ENCODE results near the gene HSPA8. TPM values are rescaled to one million over a fixed set of nuclear protein-coding genes. Genes with fewer than 3 reads are reported as not detected.
"Not testable (repeated sequence)": the region's sequence is repeated elsewhere in the genome, so short reads cannot be mapped to it uniquely, and the experiment has no call there.

Gene HSPA8
- total and polyA plus RNA-seq, 7 experiments from 2014 or later, result 763 to 2,366 (median 832) TPM

DNA sequence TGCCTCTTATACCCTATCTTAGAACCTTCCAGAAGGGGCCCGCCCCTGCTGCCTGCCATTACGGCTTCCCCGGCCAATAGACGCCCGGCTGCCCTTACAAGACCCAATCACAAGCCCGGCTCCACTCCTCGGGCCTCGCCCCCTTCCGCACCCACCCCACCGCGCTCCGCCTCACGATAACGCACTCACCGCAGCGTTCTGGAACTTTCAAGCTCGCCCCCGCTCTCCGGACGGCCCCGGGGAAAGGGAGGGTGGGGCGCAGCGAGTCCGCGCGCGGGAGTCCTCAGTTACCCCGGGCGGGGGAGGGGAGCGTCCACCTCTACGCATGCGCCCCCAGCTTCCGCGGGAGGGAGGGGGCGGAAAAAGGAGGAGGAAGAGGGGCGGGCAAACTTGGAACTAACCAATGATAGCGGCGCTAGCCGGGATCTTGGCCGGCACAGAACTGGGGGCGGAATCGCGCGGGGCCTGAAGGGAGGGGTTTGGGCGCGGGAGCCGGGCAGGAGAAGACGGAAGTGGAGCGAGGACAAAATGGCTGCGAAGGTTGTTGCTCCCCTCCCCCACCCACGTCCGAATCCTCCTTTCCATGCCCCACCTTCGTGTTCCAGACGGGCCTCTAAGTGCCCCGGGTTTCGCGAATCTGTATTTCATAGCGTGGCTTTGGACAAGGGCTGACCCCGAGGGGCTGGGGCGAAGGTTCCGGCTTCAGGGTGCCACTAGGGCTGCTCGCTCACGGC lies 389 bp upstream of the HSPA8 start:
- CTCF ChIA-PET, result interaction anchor here (0.5 to 3.2 kb wide), 12 partner anchors 8 to 497 kb away, joined by 3 to 26 read pairs (median 3); no protein-coding TSS in a partner anchor
- DNase-seq (peak; percentile 97 to 100 (median 100)), ATAC-seq (peak; percentile 89)
- peaks cover 42 to 55% of the 10 kb centered on the region in 2 donors for H3K4me1 ChIP-seq (ENCODE audit: control insufficient read depth in 2 of 2, insufficient read depth in 2 of 2, low read length in 2 of 2)
- H3K4me3 ChIP-seq (ENCODE audit: low read length), result peak overlapping the region; percentile 91
- peaks cover 36 to 45% (median 39%) of the 10 kb centered on the region in 3 experiments for H3K36me3 ChIP-seq (ENCODE audit: control insufficient read depth in 2 of 3, insufficient read depth in 3 of 3, low read length in 3 of 3)
- H3K9me3 ChIP-seq (ENCODE audit: control insufficient read depth in 2 of 3, low read length in 3 of 3), result no peaks in the 10 kb centered on the region
- no peaks in the 10 kb centered on the region for H3K27me3 ChIP-seq (ENCODE audit: control insufficient read depth in 2 of 2, insufficient read depth in 2 of 2, low read length in 2 of 2)
- H3K27ac ChIP-seq (ENCODE audit: low read depth, low read length), result peak overlapping the region; percentile 96
- H3K36me3 Mint-ChIP-seq, result peaks cover 24 to 53% (median 51%) of the 10 kb centered on the region in 5 donors
- peaks cover 0 to 16% (median 0%) of the 10 kb centered on the region in 11 donors for H3K9me3 Mint-ChIP-seq
- H3K27ac Mint-ChIP-seq, result peak overlapping the region; percentile 96 to 100 (median 99)
- H3K27me3 Mint-ChIP-seq, result peaks cover 0 to 7% (median 0%) of the 10 kb centered on the region in 5 donors
- POLR2A ChIA-PET, result interaction anchor here (0.8 to 24.1 kb wide), 23 partner anchors 8 to 1613 kb away, joined by 3 to 653 read pairs (median 5); no protein-coding TSS in a partner anchor
- H3K4me3 Mint-ChIP-seq, result peak overlapping the region; percentile 87 to 100 (median 99)
- intact Hi-C loops (cut with micrococcal nuclease), result loop anchor here (1.0 to 10.0 kb wide), 17 partner anchors 8 to 1770 kb away; partner anchors contain the start of genes BSX (in 1 of the 2), GRAMD1B (in 1 of the 2), JHY (in 1 of the 2) and SC5D (in 1 of the 2)
- peaks cover 48 to 67% (median 56%) of the 10 kb centered on the region in 7 donors for H3K4me1 Mint-ChIP-seq

DNA sequence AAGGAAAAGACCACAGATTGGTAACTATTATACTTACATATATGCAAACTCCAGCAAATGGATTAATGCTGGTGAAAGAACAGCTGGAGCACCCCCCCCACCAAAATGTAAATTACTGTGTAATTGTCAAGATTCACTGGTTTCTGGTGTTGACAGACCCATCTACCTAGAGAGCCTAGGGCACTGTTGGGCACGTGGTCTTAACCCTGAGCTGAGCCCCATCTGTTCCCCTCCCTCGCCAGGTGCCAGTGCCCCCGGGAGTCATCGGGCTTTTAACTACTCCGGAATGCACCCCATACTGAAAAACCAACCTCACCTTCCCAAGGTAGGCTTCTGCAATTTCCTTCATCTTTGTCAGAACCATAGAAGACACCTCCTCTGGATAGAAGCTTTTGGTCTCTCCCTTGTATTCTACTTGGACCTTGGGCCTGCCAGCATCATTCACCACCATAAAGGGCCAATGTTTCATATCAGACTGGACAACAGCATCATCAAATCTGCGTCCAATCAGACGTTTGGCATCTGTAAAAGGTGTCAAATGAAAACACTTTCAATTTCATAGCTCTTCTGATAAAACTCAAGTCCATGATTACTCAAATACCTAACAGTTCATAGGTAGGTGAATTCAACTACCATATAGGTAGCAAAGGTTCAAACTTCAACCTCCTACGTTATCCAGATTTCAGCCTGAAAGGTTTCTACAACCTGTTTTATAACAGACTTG lies 1.5 kb downstream of the HSPA8 start:
- peaks cover 24 to 71% (median 62%) of the 10 kb centered on the region in 5 donors for H3K36me3 Mint-ChIP-seq
- ChIA-PET CTCF (interaction anchor here (0.6 to 9.3 kb wide), 7 partner anchors 9 to 196 kb away, joined by 3 to 119 read pairs (median 3); no protein-coding TSS in a partner anchor), POLR2A (interaction anchor here (0.6 to 24.1 kb wide), 10 partner anchors 10 to 1604 kb away, joined by 3 to 653 read pairs (median 7); no protein-coding TSS in a partner anchor)
- no peaks in the 10 kb centered on the region for H3K9me3 ChIP-seq (ENCODE audit: control insufficient read depth in 2 of 3, low read length in 3 of 3)
- H3K27ac Mint-ChIP-seq, result peak overlapping the region; percentile 92 to 100 (median 99)
- DNase-seq, result no peak
- H3K4me1 ChIP-seq (ENCODE audit: control insufficient read depth in 2 of 2, insufficient read depth in 2 of 2, low read length in 2 of 2), result peaks cover 53 to 72% of the 10 kb centered on the region in 2 donors
- H3K36me3 ChIP-seq (ENCODE audit: control insufficient read depth in 2 of 3, insufficient read depth in 3 of 3, low read length in 3 of 3), result peaks cover 50 to 63% (median 58%) of the 10 kb centered on the region in 3 experiments
- H3K27me3 ChIP-seq (ENCODE audit: control insufficient read depth in 2 of 2, insufficient read depth in 2 of 2, low read length in 2 of 2), result no peaks in the 10 kb centered on the region
- intact Hi-C loops (cut with micrococcal nuclease), result loop anchor here (5.0 to 10.0 kb wide), 6 partner anchors 42 to 1768 kb away; partner anchors contain the start of genes BSX (in 1 of the 2), GRAMD1B (in 1 of the 2) and SC5D (in 1 of the 2)
- peak overlapping the region; percentile 87 to 100 (median 99) for H3K4me3 Mint-ChIP-seq
- H3K27ac ChIP-seq (ENCODE audit: low read depth, low read length), result peak overlapping the region; percentile 96
- peaks cover 0 to 16% (median 0%) of the 10 kb centered on the region in 11 donors for H3K9me3 Mint-ChIP-seq
- H3K4me3 ChIP-seq (ENCODE audit: low read length), result peak overlapping the region; percentile 91
- peaks cover 0 to 7% (median 0%) of the 10 kb centered on the region in 5 donors for H3K27me3 Mint-ChIP-seq
- ATAC-seq, result no peak
- H3K4me1 Mint-ChIP-seq, result peaks cover 53 to 77% (median 65%) of the 10 kb centered on the region in 7 donors

DNA sequence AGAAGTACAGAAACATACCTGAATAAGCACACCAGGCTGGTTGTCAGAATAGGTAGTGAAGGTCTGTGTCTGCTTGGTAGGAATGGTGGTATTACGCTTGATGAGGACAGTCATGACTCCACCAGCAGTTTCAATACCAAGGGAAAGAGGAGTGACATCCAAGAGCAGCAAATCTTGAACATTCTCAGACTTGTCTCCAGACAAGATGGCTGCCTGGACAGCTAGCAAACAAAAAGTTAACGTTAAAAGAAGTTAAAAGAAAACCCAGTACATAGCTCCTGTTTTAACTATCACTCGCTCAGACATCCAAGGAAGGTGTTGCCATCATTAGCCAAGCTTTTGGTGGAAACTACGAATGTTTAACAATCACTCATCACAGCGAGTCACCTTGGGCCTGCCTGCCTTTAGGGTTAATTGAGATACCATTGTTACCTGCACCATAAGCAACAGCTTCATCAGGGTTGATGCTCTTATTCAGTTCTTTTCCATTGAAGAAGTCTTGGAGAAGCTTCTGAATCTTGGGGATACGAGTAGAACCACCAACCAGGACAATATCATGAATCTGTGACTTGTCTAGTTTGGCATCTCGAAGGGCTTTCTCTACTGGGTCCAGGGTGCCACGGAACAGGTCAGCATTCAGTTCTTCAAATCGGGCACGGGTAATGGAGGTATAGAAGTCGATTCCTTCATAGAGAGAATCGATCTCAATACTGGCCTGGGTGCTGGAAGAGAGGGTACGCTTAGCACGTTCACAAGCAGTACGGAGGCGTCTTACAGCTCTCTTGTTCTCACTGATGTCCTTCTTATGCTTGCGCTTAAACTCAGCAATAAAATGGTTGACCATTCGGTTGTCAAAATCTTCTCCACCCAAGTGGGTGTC lies 2.7 kb downstream of the HSPA8 start:
- Mint-ChIP-seq H3K4me1 (peaks cover 53 to 83% (median 71%) of the 10 kb centered on the region in 7 donors), H3K27ac (peak overlapping the region; percentile 92 to 100 (median 99)), H3K9me3 (peaks cover 0 to 16% (median 0%) of the 10 kb centered on the region in 11 donors), H3K36me3 (peaks cover 24 to 74% (median 67%) of the 10 kb centered on the region in 5 donors), H3K4me3 (peak overlapping the region; percentile 87 to 100 (median 99))
- not testable (repeated sequence) for H3K27me3 ChIP-seq (ENCODE audit: control insufficient read depth in 2 of 2, insufficient read depth in 2 of 2, low read length in 2 of 2); ATAC-seq; H3K27me3 Mint-ChIP-seq; H3K9me3 ChIP-seq (ENCODE audit: control insufficient read depth in 2 of 3, low read length in 3 of 3); DNase-seq
- POLR2A ChIA-PET, result interaction anchor here (0.5 to 24.1 kb wide), 9 partner anchors 12 to 1602 kb away, joined by 3 to 653 read pairs (median 6); no protein-coding TSS in a partner anchor
- H3K27ac ChIP-seq (ENCODE audit: low read depth, low read length), result peak overlapping the region; percentile 96
- peaks cover 50 to 75% (median 58%) of the 10 kb centered on the region in 3 experiments for H3K36me3 ChIP-seq (ENCODE audit: control insufficient read depth in 2 of 3, insufficient read depth in 3 of 3, low read length in 3 of 3)
- CTCF ChIA-PET, result interaction anchor here (1.0 to 9.3 kb wide), 7 partner anchors 11 to 188 kb away, joined by 3 to 119 read pairs (median 4); no protein-coding TSS in a partner anchor
- H3K4me1 ChIP-seq (ENCODE audit: control insufficient read depth in 2 of 2, insufficient read depth in 2 of 2, low read length in 2 of 2), result peaks cover 52 to 72% of the 10 kb centered on the region in 2 donors
- intact Hi-C loops (cut with micrococcal nuclease), result loop anchor here in 1 of 2 donors (10.0 kb wide), 1 partner anchor 194 kb away; no protein-coding TSS in a partner anchor
- peak overlapping the region; percentile 91 for H3K4me3 ChIP-seq (ENCODE audit: low read length)

DNA sequence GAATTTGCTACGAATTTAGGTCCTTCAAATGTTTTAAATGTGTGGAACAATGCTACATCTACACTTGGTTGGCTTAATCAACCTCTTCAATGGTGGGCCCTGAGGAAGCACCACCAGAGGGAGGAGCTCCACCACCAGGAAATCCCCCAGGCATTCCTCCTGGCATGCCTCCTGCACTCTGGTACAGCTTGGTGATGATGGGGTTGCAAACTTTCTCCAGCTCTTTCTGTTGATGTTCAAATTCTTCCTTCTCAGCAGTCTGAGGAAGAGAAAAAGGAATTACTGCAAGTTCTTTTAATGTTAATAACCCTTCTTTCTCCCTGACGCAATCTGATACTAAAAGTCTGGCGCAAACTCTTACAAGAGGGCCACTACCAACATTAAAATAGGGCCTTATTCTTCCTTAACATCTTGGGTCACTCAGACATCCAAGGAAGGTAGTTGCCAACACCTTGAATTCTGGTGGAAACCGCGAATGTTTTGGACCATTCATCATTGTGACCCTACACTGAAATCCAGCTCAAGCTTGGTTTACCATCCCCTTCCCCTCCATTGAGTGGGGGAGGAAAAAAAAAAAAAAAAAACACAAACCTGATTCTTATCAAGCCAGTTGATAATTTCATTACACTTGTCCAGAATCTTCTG lies 4.2 kb downstream of the HSPA8 start:
- DNase-seq (peak in 1 of 9 donors; percentile 48), ATAC-seq (no peak)
- no peaks in the 10 kb centered on the region for H3K9me3 ChIP-seq (ENCODE audit: control insufficient read depth in 2 of 3, low read length in 3 of 3)
- ChIA-PET POLR2A (interaction anchor here (0.7 to 24.1 kb wide), 8 partner anchors 10 to 1740 kb away, joined by 4 to 653 read pairs (median 13); no protein-coding TSS in a partner anchor), CTCF (interaction anchor here (0.7 to 9.3 kb wide), 6 partner anchors 12 to 477 kb away, joined by 3 to 119 read pairs (median 6); no protein-coding TSS in a partner anchor)
- peaks cover 51 to 68% of the 10 kb centered on the region in 2 donors for H3K4me1 ChIP-seq (ENCODE audit: control insufficient read depth in 2 of 2, insufficient read depth in 2 of 2, low read length in 2 of 2)
- peak overlapping the region; percentile 86 to 100 (median 98) for H3K27ac Mint-ChIP-seq
- peaks cover 0 to 7% (median 0%) of the 10 kb centered on the region in 5 donors for H3K27me3 Mint-ChIP-seq
- peaks cover 0 to 16% (median 0%) of the 10 kb centered on the region in 11 donors for H3K9me3 Mint-ChIP-seq
- peaks cover 24 to 75% (median 66%) of the 10 kb centered on the region in 5 donors for H3K36me3 Mint-ChIP-seq
- H3K36me3 ChIP-seq (ENCODE audit: control insufficient read depth in 2 of 3, insufficient read depth in 3 of 3, low read length in 3 of 3), result peaks cover 50 to 84% (median 58%) of the 10 kb centered on the region in 3 experiments
- intact Hi-C loops (cut with micrococcal nuclease), result loop anchor here (1.0 to 10.0 kb wide), 2 partner anchors 190 to 193 kb away; no protein-coding TSS in a partner anchor
- peak overlapping the region; percentile 87 to 100 (median 99) for H3K4me3 Mint-ChIP-seq
- peaks cover 54 to 79% (median 67%) of the 10 kb centered on the region in 7 donors for H3K4me1 Mint-ChIP-seq
- no peaks in the 10 kb centered on the region for H3K27me3 ChIP-seq (ENCODE audit: control insufficient read depth in 2 of 2, insufficient read depth in 2 of 2, low read length in 2 of 2)
- H3K27ac ChIP-seq (ENCODE audit: low read depth, low read length), result peak overlapping the region; percentile 96
- peak overlapping the region; percentile 91 for H3K4me3 ChIP-seq (ENCODE audit: low read length)
